ENCODE measurements around the gene PRKAR2A.

DNA sequence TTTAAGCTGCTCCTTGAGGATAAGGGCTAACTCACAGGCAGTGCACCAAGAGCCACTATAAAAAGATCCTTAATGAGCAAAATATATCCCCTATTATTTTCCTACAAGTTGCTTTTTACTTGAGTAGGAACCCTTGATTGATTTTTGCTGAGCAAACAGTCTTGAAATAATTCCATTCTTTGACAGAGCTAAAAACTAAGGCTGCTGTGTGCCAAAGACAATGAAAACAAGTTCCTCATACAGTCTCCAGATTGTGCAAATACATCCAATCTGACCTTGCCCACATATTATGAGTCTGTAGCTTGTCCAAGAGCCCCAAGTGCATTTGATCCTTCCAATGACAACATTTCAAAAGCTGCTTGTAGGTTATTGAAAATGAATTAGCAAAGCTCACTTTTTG lies 15.0 kb downstream of the PRKAR2A start:
- TF ChIP-seq POLR2A (IDR thresholded peaks at IDR 0.05) = no peak
- TF ChIP-seq, protein P1, sequence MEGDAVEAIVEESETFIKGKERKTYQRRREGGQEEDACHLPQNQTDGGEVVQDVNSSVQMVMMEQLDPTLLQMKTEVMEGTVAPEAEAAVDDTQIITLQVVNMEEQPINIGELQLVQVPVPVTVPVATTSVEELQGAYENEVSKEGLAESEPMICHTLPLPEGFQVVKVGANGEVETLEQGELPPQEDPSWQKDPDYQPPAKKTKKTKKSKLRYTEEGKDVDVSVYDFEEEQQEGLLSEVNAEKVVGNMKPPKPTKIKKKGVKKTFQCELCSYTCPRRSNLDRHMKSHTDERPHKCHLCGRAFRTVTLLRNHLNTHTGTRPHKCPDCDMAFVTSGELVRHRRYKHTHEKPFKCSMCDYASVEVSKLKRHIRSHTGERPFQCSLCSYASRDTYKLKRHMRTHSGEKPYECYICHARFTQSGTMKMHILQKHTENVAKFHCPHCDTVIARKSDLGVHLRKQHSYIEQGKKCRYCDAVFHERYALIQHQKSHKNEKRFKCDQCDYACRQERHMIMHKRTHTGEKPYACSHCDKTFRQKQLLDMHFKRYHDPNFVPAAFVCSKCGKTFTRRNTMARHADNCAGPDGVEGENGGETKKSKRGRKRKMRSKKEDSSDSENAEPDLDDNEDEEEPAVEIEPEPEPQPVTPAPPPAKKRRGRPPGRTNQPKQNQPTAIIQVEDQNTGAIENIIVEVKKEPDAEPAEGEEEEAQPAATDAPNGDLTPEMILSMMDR (IDR thresholded peaks at IDR 0.05 in 4 of 5, conservative IDR thresholded peaks at IDR 0.05 in 1 of 5) = no peak

All from gastrocnemius medialis (tissue), 4 donors.